ENCODE results near the gene NFIA. TPM values are rescaled to one million over a fixed set of nuclear protein-coding genes. Genes with fewer than 3 reads are reported as not detected.
A peak's percentile ranks its signal among the peaks of the same experiment; 100 is the strongest.

Gene NFIA
- polyA plus RNA-seq (2013, experiment 1 of 2): 0.24 TPM
- polyA plus RNA-seq (2013, experiment 2 of 2): 0.30 TPM

GRCh38 chr1:61082311-61083012, at the start of gene NFIA:
TSS of gene NFIA (plus strand) at chr1:61082561.
- Histone ChIP-seq H3K4me2 (ENCODE audit: insufficient read depth, low read length, poor library complexity, severe bottlenecking) (peak within 1 kb of the TSS; percentile 94), H3K23ac (ENCODE audit: low read depth, low read length, poor library complexity) (peak within 1 kb of the TSS; percentile 65), H2BK15ac (ENCODE audit: low read length) (no peak within 1 kb of the TSS), H3K27ac (replicated peaks; ENCODE audit: low read length) (no peak within 1 kb of the TSS), H2BK120ac (ENCODE audit: low read depth, low read length) (no peak within 1 kb of the TSS), H3K9ac (ENCODE audit: low read depth, low read length, poor library complexity) (peak within 1 kb of the TSS; percentile 84), H3K27me3 (ENCODE audit: control insufficient read depth in 3 of 3, insufficient read depth in 3 of 3, low read depth in 1 of 3, low read length in 3 of 3) (peaks cover 22 to 90% (median 56%) of the 10 kb centered on the region in 3 experiments), H2AFZ (ENCODE audit: low read length) (peak within 1 kb of the TSS; percentile 88), H2BK5ac (ENCODE audit: low read length) (peak within 1 kb of the TSS; percentile 24), H3K4me3 (ENCODE audit: low read length in 2 of 2) (peak within 1 kb of the TSS; percentile 38 to 81), H3K79me1 (ENCODE audit: low read depth, low read length) (no peaks in the 10 kb centered on the region), H2BK12ac (ENCODE audit: low read length) (no peak within 1 kb of the TSS), H3K9me3 (replicated peaks in 1 of 2; ENCODE audit: control insufficient read depth in 2 of 2, insufficient read depth in 1 of 2, low read depth in 1 of 2, low read length in 2 of 2) (no peaks in the 10 kb centered on the region), H3K36me3 (replicated peaks in 1 of 2; ENCODE audit: control insufficient read depth in 2 of 2, insufficient read depth in 2 of 2, low read length in 2 of 2) (no peaks in the 10 kb centered on the region), H3K4me1 (ENCODE audit: control insufficient read depth in 2 of 2, insufficient read depth in 1 of 2, low read depth in 1 of 2, low read length in 2 of 2) (peaks cover 0 to 2% of the 10 kb centered on the region in 2 donors), H4K8ac (ENCODE audit: low read depth, low read length) (no peak within 1 kb of the TSS), H3K18ac (ENCODE audit: low read length) (peak within 1 kb of the TSS; percentile 93), H4K91ac (ENCODE audit: low read depth, low read length, poor library complexity) (no peak within 1 kb of the TSS), H3K4ac (ENCODE audit: low read length) (no peak within 1 kb of the TSS), H2AK5ac (ENCODE audit: low read depth, low read length) (no peak within 1 kb of the TSS), H3K14ac (ENCODE audit: low read length) (no peak within 1 kb of the TSS)
- DNase-seq (ENCODE audit: low spot score): no peak
- 60% methylated on average over 1 of the region's 73 CpGs; no CpG with 5 or more reads in 1 of the 2 donors for WGBS, 2 donors (ENCODE audit: extremely low coverage in 2 of 2, insufficient read length in 2 of 2, insufficient replicate concordance in 1 of 2)

DNA sequence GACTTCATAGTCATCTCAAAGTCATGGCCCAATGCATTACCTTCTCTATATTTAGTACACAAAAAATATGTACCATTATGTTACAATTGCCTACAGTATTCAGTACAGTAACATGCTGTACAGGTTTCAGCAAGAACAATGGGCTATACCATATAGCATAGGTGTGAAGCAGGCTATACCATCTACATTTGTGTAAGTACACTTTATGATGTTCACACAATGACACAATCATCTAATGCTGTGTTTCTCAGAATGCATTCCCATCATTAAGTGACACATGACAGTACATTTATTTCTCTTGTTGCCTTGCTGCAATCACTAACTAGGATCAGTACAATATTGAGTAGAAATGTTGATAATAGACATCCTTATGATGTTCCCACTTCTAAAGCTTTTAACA, 46.5 kb upstream of the NFIA start:
- Histone ChIP-seq H2BK15ac (ENCODE audit: low read length) (no peak overlapping the region), H3K14ac (ENCODE audit: low read length) (no peak overlapping the region), H3K4me1 (ENCODE audit: control insufficient read depth in 2 of 2, insufficient read depth in 1 of 2, low read depth in 1 of 2, low read length in 2 of 2) (no peaks in the 10 kb centered on the region), H3K4me3 (ENCODE audit: low read length in 2 of 2) (no peak overlapping the region), H2BK120ac (ENCODE audit: low read depth, low read length) (no peak overlapping the region), H3K36me3 (replicated peaks in 1 of 2; ENCODE audit: control insufficient read depth in 2 of 2, insufficient read depth in 2 of 2, low read length in 2 of 2) (no peaks in the 10 kb centered on the region), H4K91ac (ENCODE audit: low read depth, low read length, poor library complexity) (no peak overlapping the region), H3K4ac (ENCODE audit: low read length) (no peak overlapping the region), H3K79me1 (ENCODE audit: low read depth, low read length) (peaks cover 2% of the 10 kb centered on the region), H3K27me3 (ENCODE audit: control insufficient read depth in 3 of 3, insufficient read depth in 3 of 3, low read depth in 1 of 3, low read length in 3 of 3) (no peaks in the 10 kb centered on the region), H3K18ac (ENCODE audit: low read length) (no peak overlapping the region), H2BK5ac (ENCODE audit: low read length) (no peak overlapping the region), H3K23ac (ENCODE audit: low read depth, low read length, poor library complexity) (no peak overlapping the region), H2BK12ac (ENCODE audit: low read length) (no peak overlapping the region), H3K9me3 (replicated peaks in 1 of 2; ENCODE audit: control insufficient read depth in 2 of 2, insufficient read depth in 1 of 2, low read depth in 1 of 2, low read length in 2 of 2) (no peaks in the 10 kb centered on the region), H3K27ac (replicated peaks; ENCODE audit: low read length) (no peak overlapping the region), H2AFZ (ENCODE audit: low read length) (no peak overlapping the region), H3K4me2 (ENCODE audit: insufficient read depth, low read length, poor library complexity, severe bottlenecking) (no peak overlapping the region), H2AK5ac (ENCODE audit: low read depth, low read length) (no peak overlapping the region), H3K9ac (ENCODE audit: low read depth, low read length, poor library complexity) (no peak overlapping the region), H4K8ac (ENCODE audit: low read depth, low read length) (no peak overlapping the region)
- no peak for DNase-seq (ENCODE audit: low spot score)

DNA sequence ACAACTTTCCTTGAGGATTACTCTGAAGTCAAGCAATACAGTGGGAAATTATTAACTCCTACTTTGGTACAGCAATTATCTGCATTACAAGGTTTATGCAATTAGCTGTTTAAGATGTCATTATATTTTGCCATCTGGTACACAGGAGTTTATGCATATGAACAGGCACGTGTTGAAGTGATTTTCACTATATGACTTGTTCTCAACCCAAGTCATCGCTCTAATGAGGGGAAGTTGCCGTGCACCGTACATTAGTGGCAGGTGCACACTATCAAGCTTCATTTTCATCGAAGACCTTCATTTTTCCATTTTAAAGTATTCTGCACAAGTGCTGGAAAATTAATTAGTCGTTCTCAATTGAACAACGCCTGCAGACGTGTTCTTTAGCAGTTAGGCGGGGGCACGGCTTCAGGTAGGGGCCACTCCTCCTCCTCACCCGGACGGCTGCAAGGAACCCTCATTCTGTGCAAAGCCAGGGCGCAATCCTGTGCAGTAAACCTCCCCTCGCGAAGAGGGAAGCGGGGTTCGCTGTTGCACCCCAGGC, 39.8 kb upstream of the NFIA start:
- no peaks in the 10 kb centered on the region for H3K9me3 ChIP-seq (replicated peaks in 1 of 2; ENCODE audit: control insufficient read depth in 2 of 2, insufficient read depth in 1 of 2, low read depth in 1 of 2, low read length in 2 of 2)
- H2BK15ac ChIP-seq (ENCODE audit: low read length): no peak overlapping the region

DNA sequence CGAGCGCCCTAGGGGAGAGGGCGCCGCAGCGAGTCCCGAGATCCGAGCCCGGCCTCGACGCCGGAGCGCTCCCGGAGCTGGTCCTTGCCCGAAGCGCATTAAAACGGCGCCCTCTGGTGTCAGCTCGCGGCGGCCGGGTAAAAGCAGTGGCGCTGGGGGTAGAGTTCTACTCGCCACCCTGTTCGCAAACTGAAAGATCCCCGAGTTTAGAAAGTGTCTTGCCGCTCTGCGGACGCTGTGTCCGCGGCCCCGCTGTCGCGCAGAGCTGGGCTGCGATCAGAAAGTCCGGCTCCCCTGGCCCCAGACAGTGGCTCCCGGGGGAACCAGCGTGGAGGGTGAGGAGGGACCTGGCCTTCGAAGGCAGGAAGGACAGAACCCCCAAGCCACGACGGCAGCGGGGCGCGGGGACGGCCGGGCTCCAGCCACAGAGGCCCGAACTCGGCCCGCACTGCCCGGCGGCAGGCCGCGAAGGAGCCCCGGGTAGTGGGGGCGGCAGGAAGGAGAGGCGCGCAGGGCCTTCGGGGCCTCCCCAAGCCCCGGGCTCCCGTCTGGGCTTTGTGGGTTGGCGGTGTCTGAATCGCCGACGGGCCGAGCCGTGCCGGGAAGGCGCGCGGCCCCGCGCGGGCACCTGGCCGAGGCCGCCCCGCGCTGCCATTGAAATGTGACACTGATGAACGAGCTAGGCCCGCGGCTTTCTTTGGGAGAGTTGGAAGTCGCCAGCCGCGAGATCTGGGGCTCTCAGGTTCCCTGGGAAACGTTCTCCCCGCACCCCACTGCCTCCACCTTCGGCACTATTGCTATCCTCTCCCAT, 39.1 kb upstream of the NFIA start:
- H3K4me2 ChIP-seq (ENCODE audit: insufficient read depth, low read length, poor library complexity, severe bottlenecking): peak overlapping the region; percentile 91
- no CpG with 5 or more reads among the region's 85 CpGs for WGBS, 2 donors (ENCODE audit: extremely low coverage in 2 of 2, insufficient read length in 2 of 2, insufficient replicate concordance in 1 of 2)
- peak overlapping the region; percentile 80 for H3K23ac ChIP-seq (ENCODE audit: low read depth, low read length, poor library complexity)
- peak; percentile 77 for DNase-seq (ENCODE audit: low spot score)
- no peak overlapping the region for H3K27ac ChIP-seq (replicated peaks; ENCODE audit: low read length)
- H3K4me1 ChIP-seq (ENCODE audit: control insufficient read depth in 2 of 2, insufficient read depth in 1 of 2, low read depth in 1 of 2, low read length in 2 of 2): peaks cover 0 to 5% of the 10 kb centered on the region in 2 donors
- peaks cover 0 to 26% (median 18%) of the 10 kb centered on the region in 3 experiments for H3K27me3 ChIP-seq (ENCODE audit: control insufficient read depth in 3 of 3, insufficient read depth in 3 of 3, low read depth in 1 of 3, low read length in 3 of 3)
- H4K91ac ChIP-seq (ENCODE audit: low read depth, low read length, poor library complexity): peak overlapping the region; percentile 30
- H3K4me3 ChIP-seq (ENCODE audit: low read length in 2 of 2): peak overlapping the region in 1 of 2 donors; percentile 78
- H3K18ac ChIP-seq (ENCODE audit: low read length): peak overlapping the region; percentile 99
- peak overlapping the region; percentile 96 for H2BK120ac ChIP-seq (ENCODE audit: low read depth, low read length)
- H3K36me3 ChIP-seq (replicated peaks in 1 of 2; ENCODE audit: control insufficient read depth in 2 of 2, insufficient read depth in 2 of 2, low read length in 2 of 2): no peaks in the 10 kb centered on the region
- peak overlapping the region; percentile 49 for H2AFZ ChIP-seq (ENCODE audit: low read length)
- no peak overlapping the region for H3K4ac ChIP-seq (ENCODE audit: low read length)
- H2BK15ac ChIP-seq (ENCODE audit: low read length): peak overlapping the region; percentile 85
- H3K14ac ChIP-seq (ENCODE audit: low read length): peak overlapping the region; percentile 82
- peak overlapping the region; percentile 88 for H3K9ac ChIP-seq (ENCODE audit: low read depth, low read length, poor library complexity)
- peak overlapping the region; percentile 43 for H4K8ac ChIP-seq (ENCODE audit: low read depth, low read length)
- H2BK5ac ChIP-seq (ENCODE audit: low read length): no peak overlapping the region
- H3K9me3 ChIP-seq (replicated peaks in 1 of 2; ENCODE audit: control insufficient read depth in 2 of 2, insufficient read depth in 1 of 2, low read depth in 1 of 2, low read length in 2 of 2): no peaks in the 10 kb centered on the region
- peak overlapping the region; percentile 37 for H2AK5ac ChIP-seq (ENCODE audit: low read depth, low read length)
- no peaks in the 10 kb centered on the region for H3K79me1 ChIP-seq (ENCODE audit: low read depth, low read length)
- H2BK12ac ChIP-seq (ENCODE audit: low read length): no peak overlapping the region

More for the DNA sequence above, 39.8 kb upstream of the NFIA start:
- Histone ChIP-seq H3K4ac (ENCODE audit: low read length) (no peak overlapping the region), H2AFZ (ENCODE audit: low read length) (peak overlapping the region; percentile 49), H3K14ac (ENCODE audit: low read length) (no peak overlapping the region), H2BK5ac (ENCODE audit: low read length) (no peak overlapping the region), H3K18ac (ENCODE audit: low read length) (peak overlapping the region; percentile 92), H3K79me1 (ENCODE audit: low read depth, low read length) (no peaks in the 10 kb centered on the region), H3K36me3 (replicated peaks in 1 of 2; ENCODE audit: control insufficient read depth in 2 of 2, insufficient read depth in 2 of 2, low read length in 2 of 2) (no peaks in the 10 kb centered on the region), H3K27me3 (ENCODE audit: control insufficient read depth in 3 of 3, insufficient read depth in 3 of 3, low read depth in 1 of 3, low read length in 3 of 3) (peaks cover 0 to 26% (median 18%) of the 10 kb centered on the region in 3 experiments), H3K23ac (ENCODE audit: low read depth, low read length, poor library complexity) (peak overlapping the region; percentile 59), H3K4me3 (ENCODE audit: low read length in 2 of 2) (no peak overlapping the region), H3K4me1 (ENCODE audit: control insufficient read depth in 2 of 2, insufficient read depth in 1 of 2, low read depth in 1 of 2, low read length in 2 of 2) (peaks cover 0 to 5% of the 10 kb centered on the region in 2 donors), H3K9ac (ENCODE audit: low read depth, low read length, poor library complexity) (no peak overlapping the region), H4K8ac (ENCODE audit: low read depth, low read length) (no peak overlapping the region), H2AK5ac (ENCODE audit: low read depth, low read length) (no peak overlapping the region), H3K27ac (replicated peaks; ENCODE audit: low read length) (no peak overlapping the region), H2BK120ac (ENCODE audit: low read depth, low read length) (peak overlapping the region; percentile 96), H4K91ac (ENCODE audit: low read depth, low read length, poor library complexity) (no peak overlapping the region), H3K4me2 (ENCODE audit: insufficient read depth, low read length, poor library complexity, severe bottlenecking) (peak overlapping the region; percentile 67), H2BK12ac (ENCODE audit: low read length) (no peak overlapping the region)
- WGBS, 2 donors (ENCODE audit: extremely low coverage in 2 of 2, insufficient read length in 2 of 2, insufficient replicate concordance in 1 of 2): no CpG with 5 or more reads among the region's 17 CpGs
- DNase-seq (ENCODE audit: low spot score): no peak
